Stimulated activated CD4-positive, alpha-beta T cell treated with anti-CD3 and anti-CD28 coated beads, Interleukin-15, amount 100 ng/mL, for 1 hour (primary cell): ENCODE measurements around the gene GTF3C1.

Experiments
- DNase-seq, 2 donors: peaks; one replicate each; pipeline ENCODE4 v3.0.0-alpha.2; 2020; ENCODE audit warnings: low read depth in 1 of 2, low spot score in 1 of 2

The GTF3C1 gene

GRCh38 chr16:27564224-27564623 lies 14.5 kb upstream of the GTF3C1 start:
- no peak for DNase-seq

GRCh38 chr16:27561216-27561615 lies 11.5 kb upstream of the GTF3C1 start:
- DNase-seq = no peak

- no peak for DNase-seq
Measured at GRCh38 chr16:27558932-27559331, 9.2 kb upstream of the GTF3C1 start.

GRCh38 chr16:27558434-27558833 lies 8.7 kb upstream of the GTF3C1 start:
- DNase-seq = no peak

- no peak for DNase-seq
Measured at GRCh38 chr16:27556471-27556870, 6.8 kb upstream of the GTF3C1 start.

GRCh38 chr16:27551036-27551435 lies 1.3 kb upstream of the GTF3C1 start:
- no peak for DNase-seq

DNA sequence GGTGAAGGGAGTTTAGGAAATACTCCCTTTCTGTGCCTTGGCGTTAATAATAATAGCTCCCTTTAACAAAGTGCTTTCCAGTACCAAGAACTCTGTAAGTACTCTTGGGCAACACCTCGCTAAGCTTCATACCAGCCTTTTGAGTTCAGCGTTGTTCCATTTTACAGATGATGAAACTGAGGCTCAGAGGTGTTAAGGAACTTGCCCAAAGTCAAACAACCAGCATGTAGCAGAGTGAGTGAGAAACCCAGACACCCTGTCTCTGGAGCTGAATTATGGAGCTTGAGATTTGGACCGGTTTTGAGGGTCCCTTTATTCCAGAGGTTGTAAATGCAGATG lies 838 bp upstream of the GTF3C1 start:
- no peak for DNase-seq

- no peak for DNase-seq
Measured at GRCh38 chr16:27549464-27549745, 308 bp downstream of the GTF3C1 start.

DNA sequence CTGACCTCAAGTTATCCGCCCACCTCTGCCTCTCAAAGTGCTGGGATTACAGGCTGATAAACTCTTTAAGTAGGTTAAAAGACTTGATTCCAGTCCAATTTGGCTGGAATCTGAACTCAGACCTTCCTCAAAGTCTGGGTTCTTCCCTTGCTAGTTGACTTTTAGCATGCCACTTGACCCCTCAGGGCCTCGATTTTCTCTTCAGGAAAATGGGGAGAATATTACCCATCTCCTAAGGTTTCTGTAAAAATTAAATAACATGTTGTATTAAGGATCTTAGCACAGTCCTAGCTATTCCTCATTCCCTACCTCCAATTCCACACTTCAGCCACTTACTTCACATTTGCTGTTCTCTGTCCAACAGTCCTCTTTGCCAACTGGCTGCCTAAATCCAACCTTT lies 1.9 kb downstream of the GTF3C1 start:
- DNase-seq = no peak

- DNase-seq = no peak
Measured at GRCh38 chr16:27547134-27547533, 2.6 kb downstream of the GTF3C1 start.

GRCh38 chr16:27544671-27545070 lies 5.0 kb downstream of the GTF3C1 start:
- DNase-seq = no peak

DNA sequence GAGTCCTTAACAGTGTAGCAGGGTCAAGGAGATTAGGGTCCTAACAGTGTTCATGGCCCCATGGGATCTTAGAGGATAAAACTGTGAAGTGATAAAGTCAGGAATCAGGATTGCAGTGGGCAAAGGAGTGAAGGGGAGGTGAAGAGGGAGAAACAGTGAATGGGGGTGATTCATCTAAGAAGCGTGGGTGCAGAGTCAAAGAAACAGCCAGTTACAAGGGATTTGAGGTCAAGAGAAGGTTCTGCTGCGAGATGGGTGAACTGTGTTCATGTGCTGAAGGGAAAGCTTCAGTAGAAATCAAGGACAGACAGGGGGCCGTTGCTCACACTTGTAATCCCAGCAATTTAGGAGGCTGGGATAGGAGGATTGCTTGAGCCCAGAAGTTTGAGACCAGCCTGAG lies 5.9 kb downstream of the GTF3C1 start:
- DNase-seq = no peak

DNA sequence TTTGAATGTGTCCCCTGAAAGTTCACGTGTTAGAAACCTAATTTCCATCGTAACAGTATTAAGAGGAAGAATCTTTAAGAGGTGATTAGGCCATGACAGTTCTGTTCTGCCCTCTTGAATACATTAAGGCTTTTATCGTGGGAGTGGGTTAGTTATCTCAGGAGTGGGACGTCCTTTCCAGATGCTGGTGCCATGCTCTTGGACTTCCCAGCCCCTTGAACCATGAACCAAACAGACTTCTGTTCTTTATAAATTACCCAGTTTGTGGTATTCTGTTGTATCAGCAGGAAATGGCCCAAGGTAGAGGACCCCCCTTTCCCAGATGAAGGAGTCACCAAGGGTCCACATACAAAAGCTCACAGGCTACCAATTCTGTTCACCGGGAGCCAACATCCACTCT lies 10.1 kb downstream of the GTF3C1 start:
- DNase-seq = no peak

- DNase-seq = no peak
Measured at GRCh38 chr16:27539120-27539519, 10.6 kb downstream of the GTF3C1 start.

DNA sequence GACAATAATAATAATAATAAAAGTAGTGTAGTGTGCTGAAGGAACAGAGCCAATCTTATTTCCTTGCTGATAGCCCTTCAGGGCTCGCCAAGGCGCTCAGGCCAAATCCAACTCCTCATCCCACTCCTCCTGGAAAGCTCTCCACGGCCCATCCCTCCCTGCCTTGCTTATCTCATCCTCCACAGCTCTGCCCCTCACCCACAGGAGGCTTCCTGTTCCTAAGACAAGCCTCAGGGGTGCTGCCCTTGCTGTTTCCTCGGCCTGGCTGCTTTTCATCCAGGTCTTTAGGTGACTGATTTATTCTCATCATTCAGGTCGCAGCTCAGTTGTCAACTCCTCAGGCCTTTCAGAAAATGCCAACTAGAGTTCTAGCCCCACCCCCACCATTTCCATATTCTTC lies 11.2 kb downstream of the GTF3C1 start:
- no peak for DNase-seq

DNA sequence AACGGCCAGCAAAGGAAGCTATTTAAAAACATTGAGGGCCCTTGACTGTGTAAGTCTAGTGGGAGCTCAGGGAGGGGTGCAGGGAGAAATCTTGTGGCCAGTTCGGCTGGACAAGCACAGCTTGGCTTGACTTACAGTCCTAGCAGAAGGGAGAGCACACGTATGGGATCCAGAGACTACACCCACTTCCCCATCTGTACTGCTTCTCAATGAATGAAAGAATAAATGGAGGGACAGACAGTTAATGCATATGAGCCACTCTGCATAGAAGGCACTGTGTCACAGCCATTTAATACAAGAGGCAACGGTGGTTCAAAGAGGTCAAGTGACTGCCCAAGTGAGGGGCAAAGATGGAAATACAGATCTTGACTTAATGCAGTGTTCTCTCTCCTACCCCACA lies 15.5 kb downstream of the GTF3C1 start:
- no peak for DNase-seq

DNA sequence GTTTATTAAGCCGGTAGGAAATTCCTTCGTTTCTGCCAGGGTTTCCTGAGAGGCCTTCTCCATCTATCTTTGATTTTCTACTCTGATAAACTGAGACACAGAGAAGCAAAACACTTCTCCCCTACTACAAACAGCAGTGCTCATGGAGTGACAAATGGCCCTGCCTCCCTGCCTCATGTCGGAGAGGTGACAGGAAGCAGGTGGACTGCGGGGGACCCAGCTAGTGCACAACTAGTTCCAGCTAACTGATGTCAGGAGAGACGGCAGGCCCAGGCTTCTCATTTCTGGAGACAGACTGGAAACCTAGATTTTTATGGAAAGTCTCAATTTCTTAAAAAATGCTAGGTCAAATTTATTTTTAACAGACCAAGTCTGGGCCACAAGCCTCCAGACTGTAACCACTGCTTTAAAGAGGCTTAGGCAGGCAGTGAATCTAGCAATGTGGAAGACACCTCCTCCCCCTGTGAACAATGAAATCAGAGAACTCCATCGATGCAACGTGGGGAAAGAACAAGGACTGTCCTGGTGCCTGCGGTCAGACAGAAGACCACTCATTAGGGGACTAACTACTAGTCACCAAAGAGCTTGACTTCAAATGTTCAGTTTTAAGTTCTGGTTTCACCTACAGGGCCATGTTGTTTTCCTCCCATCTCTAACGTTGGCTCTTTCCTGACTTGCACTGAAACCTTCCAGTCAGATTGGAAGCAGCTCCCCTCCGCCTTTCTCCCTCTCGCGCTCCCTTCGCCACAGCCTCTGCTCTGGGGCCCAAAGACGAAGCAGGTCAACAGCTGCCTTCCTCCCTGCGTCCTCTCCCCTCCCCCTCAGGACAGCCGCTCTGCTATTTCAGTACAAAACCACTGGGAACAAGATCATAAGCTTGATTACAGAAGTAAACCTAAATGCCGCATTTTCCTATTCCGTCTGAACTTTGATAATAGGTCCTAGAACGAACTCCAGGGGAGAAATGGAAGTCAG lies 17.6 kb downstream of the GTF3C1 start:
- DNase-seq = no peak

- DNase-seq = no peak
Measured at GRCh38 chr16:27531186-27531585, 18.5 kb downstream of the GTF3C1 start.

DNA sequence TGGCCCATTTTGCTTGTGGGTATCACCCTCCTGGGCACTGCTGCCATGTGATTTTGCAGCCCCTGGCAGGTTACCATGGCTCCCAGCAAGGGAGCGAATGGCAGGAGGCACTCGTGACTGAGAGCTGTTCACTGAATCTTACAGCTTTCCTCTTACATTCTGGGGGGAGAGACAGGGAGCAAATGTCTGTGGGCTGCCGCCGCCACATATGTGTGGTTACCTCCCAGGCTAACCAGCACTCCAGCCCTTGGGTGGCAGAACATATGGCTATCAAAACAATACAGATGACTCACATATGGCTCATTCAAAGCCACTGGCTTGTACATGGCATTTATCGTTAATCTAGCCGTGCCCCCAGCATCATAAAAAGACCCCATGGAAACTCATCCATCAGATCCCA lies 19.8 kb downstream of the GTF3C1 start:
- no peak for DNase-seq

DNA sequence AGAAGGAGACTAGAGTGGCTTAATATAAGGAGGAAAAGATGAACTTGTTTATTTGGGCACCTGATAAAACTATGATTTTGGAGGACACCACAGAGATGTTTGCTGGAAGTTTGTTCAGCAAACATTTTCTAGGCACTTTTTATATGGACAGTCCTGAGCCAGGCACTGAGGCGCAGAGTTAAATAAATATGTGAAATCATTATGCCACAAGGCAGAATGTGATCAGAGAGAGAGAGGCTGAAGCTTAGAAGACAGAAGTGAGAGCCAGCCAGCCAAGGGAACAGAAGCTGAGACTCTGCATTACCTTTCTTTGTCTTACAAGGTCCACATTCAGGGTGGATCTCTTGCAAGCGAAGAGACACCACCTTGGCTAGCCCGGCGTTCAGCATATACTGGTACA lies 21.4 kb downstream of the GTF3C1 start:
- no peak for DNase-seq

DNA sequence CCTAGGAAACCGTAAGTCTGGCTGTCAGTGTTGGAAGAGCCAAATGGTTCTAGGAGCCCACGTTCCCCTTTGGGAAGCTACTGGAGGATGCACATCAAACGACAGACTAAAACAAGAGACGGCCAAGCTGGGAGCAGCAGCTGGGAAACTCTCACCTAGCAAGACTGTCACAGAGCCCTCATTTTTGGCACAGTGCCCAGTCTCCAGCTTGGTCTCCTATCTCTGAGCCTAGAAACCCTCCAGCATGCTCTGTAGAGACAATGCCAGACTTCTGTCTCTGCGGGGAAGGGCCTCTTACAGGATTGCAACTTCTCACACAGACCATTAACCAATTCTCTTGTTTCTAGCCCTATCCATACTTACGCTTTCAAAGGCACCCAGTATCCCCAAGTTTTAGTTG lies 23.5 kb downstream of the GTF3C1 start:
- DNase-seq = no peak

DNA sequence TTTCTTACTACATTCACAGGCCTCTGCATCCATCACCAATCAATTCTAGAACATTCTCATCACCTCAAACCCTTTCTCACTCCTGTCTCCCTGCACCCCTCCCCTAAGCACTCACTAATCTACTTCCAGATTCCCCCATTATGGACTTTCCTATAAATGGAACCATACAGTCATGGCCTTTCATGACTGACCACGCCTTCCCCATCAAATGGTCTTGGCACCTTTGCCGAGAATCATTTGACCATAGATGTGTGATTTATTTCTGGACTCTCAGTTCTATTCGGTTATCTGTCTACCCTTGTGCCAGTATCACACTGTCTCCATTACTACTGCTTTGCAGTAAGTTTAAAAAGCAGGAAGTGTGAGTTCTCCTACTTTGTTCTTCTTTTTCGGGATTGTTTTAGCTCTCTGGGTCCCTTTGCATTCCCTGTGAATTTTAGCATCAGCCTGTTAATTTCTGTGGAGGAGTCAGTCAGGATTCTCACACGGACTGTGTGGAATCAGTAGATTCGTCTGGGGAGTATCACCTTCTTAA lies 27.5 kb downstream of the GTF3C1 start:
- DNase-seq = no peak

- DNase-seq = no peak
Measured at GRCh38 chr16:27520982-27521673, 28.6 kb downstream of the GTF3C1 start.
